ENCODE results near the gene B9D1.

B9D1 gene

DNA sequence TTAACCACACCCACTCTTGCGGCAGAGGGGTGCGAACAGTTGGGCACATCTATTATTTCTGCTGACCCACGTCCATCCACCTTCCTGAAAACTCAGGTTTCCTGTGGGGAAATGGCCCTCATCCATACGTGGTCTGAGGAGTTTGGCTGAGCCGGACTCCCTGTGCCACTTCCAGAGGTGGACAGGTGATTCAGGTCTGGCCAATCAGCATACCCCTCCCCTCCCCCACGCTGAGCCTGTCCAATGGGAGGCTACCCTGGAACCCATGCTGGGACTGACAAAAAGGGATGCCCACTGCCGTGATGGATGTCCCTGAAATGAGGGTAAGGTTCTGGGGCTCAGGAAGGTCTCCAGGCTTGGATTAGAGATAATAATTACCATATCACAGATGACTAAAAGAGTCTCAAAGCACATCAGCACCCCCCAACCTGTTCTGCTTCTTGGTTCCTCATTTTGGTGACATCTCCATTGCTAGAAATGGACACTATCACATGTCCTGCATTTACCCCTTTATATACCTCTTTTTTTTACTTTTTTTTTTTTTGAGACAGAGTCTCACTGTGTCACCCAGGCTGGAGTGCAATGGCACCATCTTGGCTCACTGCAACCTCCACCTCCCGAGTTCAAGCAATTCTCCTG is 10.5 kb upstream of the B9D1 start:
- DNase-seq, result no peak

DNA sequence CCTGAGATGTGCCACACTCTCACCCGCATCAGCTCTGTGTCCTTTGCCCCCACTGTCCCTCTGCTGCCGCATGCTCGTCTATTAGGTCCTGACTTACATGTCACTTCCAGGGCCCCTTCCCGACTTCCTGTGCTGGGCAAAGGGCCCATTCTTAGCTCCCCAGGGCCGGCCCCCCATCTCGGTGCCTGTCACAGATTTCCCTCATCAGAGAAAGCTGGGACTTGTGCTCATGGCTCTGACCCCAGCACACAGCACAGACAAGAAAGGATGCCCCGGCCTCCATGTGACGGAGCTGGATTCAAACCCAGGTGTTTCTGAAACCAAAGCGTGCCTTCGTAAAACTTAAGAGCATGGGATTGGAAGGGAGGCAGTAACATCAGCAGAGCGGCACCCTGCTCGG is 9.9 kb upstream of the B9D1 start:
- DNase-seq, result no peak

DNA sequence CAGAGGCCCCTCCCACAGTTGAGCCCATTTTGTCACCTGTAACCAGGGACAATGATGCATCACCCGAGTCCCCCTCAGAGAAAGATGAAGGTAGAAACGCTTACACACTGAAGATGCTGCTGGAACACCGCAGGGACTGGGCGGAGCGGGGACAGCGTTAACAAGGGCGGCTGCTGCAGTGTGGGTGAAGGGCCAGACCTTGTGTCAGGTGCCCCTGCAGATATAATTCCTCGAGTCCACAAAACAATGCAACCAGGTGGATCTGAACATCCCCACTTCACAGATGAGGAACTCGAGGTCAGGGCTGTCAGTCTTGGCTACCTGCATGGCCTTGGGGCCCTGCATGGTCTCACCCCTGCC is 9.5 kb upstream of the B9D1 start:
- no peak for DNase-seq

DNA sequence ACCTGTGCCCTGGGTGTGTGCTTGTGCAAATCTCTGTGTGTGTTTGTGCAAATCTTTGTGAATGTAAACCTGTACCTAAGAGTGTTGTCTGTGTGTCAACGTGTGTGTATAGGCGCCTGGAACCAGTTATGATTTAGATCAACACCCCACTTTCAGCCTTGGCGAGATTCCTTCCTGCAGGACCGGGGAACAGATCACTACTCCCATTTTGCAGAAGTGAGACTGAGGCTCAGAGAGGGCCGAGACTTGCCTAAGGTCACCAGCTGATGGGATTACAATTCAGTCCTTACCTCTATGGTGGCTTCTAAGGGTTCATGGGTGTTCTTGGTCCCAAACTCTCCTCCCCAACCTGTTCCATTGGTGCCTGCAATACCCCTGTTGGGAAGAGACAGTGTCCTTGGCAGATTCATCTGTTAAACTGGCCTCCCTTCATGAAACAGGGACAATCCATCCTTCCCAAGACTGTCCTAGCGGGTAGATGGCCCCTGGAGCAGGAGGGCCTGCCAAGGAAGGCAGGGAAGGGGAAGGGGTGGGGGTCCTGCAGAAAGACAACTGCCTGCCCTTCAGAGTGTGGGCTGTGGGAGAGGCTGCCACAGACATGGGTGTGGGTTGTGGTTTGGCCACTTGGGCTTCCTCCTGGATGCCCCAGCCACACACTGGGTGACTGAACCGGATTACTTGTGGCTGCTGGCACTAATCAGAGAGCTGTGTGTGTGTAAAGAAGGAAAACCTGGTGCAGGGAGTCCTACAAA is 8.9 kb upstream of the B9D1 start:
- DNase-seq, result peak; percentile 25

DNA sequence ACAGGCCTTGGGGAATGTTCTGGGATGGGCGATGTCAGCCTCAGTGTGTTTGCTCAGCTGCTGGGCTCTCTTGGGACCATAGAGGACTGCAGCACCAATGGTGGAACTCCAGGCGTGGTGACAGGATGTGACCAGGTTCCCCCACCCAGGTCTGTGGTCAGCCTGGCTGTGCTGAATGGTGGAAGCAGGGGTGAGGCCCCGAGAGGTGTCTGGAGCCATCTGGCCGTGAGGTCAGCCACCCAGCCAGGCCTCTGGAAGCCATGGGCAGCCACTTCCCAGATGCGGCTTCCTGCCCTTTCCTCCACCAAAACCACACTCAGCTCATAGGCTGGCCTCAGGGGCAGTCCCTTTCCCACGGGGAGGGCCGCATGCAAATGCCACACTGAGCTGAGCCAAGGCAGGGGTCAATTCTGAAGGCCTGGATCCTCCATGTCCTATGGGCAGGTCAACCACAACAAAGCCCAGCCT is 8.0 kb upstream of the B9D1 start:
- peak; percentile 62 for DNase-seq

DNA sequence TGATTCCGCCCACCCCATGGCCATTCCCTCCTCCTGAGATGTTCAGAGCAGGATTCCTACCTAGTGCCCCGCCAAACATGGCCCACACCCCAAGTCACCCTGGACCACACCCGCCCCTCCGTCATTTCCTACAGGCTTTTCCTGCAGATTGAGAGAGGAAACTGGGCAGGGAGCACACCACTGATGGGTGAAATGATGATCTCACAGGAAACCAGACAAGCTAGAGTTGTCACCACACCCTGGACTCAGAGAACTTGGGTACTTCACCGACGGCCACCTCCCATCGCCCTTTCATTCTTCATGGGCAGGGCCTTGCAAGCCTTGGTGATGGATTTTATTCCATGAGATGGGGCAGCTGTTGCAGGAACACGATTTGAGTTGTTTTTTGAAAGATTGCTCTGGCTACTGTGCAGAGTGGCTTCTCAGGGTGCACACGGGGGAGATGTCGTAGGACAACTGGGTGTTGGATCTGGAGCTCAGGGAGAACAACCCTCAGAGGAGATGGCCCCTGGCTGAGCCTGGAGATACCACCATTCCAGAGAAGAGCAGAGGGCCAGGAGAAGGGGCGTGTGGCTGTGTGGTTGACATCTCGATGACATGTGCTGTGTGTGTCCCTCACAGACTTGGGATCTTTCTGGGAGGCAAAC is 7.4 kb upstream of the B9D1 start:
- DNase-seq, result peak; percentile 67

DNA sequence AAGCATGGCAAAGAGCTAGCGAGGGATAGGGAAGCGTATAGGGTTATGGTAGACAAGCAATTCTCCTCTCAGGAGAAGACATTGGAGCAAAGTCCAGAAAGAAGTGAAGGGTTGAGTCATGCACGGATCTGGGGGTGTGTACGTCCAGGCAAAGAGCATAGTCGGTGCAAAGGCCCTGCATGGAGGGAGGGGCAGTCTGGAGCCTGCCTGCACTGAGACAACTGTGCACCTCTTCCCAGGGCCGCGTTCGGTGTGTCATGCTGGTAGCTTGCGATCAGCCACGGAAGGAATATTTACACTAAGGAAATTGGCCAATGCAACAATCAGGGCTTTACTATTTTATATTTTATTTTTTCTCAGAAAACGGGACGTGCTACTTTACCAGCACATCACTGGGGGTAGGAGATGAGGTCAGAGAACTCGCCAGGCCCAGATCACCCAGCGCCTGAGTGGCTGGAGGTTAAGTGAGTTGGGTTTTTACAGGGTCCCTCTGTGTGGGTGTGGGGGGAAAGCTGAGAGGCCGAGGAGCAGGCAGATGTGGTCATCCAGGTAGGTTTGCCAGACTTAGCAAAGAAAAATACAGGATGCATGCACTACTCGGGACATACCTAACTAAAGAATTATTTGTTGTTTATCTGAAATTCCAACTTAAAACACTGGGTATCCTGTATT is 6.7 kb upstream of the B9D1 start:
- no peak for DNase-seq

DNA sequence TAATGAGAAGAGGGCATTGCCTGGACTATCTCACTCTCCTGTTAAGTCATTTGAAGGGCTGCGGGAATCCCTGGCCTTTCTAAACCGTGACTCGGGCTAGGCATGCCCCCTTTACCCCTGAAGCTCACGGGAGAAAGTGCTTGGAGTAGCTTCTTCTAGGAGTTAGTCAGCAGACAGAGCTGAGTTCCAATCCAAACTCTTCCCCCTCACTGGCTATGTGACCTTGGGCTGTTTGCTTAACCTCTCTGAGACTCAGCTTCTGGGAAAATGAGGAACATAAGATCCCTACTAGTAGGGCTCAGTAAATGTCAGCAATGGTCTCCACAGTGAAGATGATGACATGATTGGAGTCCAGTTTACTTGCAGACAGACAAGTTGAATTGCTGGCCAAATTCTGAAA is 5.7 kb upstream of the B9D1 start:
- no peak for DNase-seq

DNA sequence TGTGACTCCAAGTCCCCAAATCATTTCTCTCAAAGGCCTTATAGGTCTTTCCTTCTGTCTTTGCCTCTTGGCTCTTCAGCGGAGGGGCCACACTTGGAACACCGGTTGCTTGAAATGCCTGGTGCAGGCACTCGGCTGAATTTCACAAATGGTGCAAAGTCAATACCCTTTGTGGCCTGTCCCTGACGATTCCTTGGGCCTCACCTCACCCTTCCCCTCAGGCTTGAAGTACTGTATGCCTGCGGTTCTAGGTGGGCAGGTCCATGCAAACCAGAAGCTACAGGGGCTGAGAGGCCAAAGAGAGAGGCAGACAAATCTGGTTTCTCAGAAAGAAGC is 4.1 kb upstream of the B9D1 start:
- no peak for DNase-seq

DNA sequence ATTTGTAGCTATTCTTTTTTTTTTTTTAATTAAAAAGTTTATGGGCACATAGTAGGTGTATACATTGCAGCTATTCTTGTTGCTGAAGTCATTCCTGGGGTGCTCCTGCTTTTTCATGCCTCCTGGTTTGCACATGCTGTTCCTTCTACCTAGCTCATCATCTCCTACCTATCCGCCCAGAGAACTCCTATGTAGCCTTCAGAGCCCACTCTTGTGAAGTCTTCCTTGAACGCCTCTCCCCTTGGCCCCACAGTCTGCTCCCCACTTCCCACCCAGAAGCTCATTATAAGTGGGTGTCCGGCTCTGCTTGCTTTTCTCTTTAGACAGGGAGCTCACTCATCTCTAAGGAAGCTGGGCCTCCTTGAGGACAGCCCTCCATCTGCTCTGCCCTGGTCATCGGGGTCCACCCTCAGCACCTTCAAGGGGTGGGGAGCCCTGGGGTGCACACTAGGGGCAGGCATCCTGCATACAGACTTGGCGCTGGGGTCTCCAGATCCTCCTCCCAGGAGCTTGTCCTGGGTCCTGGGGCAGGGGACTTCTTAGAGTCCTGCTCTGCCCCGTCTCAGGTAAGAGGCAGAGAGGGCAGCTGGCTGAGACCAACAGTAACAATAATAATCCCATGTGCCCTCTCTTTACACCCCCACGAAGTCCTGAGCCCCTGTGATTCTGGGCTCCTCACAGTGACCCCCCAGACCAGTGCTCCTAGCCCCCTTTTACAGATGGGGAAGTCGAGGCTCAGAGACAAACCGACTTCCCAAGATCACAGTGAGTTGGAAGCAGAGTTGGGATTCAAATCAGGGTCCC is 3.5 kb upstream of the B9D1 start:
- no peak for DNase-seq

DNA sequence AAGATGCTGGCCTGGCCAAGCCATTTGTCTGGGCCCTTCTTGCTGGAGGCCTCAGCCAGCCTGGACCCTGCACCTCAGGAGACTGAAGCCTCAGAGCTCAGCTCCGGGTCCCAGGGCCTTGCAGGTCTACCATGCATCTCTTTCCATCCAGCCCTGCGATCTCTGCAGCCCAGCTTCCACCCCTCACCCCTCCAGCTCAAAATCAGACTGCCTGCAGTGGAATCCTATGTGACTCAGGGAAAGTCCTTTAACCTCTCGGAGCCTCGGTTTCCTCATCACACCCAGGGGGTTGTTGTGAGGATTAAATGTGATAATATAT is 2.9 kb upstream of the B9D1 start:
- no peak for DNase-seq

DNA sequence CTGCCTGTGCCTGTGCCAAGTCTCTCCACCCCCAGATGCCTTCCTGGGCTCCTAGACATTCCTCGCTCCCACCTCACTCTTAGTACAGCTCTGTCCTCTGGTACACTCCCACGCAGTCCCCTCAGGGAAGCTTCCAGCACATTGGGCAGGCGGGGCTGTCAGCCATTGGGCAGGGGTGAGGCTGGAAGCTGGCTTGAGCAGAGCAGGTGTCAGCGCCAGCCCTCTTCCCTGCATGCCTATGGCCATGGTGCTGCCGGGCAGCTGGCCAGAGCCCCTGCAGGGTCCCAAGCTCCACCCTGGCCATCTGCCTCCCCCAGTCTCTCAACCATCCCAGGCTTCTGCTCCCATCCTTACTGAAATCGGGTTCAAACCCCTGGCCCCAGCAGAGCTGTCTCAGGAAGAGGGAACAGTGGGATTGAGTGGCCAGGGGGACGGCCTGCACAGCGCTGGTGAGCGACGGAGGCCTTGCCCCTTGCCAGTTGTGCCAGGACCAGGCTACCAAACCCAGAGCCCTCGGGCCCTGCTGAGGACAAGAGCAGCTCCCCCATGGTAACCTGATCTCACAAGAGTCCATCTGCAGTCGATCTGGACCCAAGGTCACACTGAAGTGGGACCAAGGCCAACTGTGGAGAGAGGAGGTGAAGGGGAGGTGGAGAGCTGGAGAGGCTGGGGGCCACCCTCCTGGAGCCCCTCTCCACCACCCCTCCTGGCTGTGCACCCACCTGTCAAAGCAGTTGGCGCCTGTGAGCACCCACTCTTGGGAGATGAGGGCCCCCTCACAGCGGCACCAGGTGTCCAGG is 2.4 kb upstream of the B9D1 start:
- no peak for DNase-seq

DNA sequence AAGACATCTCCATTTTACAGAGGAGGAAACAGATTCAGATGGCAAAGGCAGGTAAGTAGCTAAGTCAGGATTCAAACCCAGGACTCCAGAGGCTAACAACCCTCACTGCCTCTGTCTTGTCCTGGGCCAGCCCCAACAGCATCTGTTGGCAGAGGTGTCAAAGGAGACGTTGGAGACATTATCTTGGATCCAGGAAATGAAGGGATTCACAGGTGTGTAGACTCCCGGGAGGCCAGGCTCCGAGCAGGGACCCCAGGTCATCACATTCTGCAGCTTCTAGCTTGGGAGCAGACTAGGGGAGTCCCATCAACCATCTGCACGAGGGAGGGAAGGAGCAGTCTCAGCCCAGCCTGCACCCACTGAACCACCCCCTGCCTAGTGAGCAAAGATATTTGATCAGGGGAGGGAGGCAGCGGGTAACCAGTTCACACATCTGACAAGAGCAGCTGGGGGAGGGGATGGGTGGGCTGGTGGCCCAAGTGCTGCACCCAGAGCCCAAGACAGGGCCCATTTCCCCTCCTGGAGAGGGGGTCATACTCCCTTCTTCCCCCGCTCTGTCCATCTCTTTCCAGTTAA is 1.0 kb upstream of the B9D1 start:
- no peak for DNase-seq

DNA sequence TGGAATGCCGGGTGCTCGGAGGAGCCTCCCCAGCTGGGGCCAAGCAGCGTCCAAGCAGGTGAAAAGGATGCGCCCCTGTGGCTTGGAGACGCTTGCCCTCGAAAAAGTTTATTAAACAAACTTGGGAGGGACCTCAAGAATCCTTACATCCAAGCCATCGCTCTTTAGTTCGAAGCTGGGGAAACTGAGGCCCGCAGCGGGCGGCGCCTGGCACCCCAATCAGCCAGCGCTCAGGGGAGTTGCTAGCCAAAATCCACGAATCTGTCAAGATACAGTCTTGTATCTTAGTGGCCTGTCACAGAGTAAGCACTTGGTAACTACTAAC is 553 bp upstream of the B9D1 start:
- no peak for DNase-seq

DNA sequence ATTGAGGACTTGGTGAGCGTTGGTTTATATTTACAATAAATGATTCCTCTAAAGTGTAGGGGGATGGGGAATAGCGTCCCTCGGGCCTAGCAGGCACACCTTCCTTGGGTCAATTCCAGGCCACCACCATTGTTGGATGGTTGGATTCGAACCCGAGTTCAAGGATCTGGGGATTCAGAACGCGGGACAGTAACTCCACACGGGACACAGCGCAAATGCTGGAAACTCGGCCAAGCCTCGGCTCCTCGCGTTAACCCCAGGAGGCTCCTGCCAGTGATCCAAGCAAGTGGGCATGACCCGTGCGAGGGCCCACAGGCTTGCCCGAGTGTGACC is 613 bp downstream of the B9D1 start:
- DNase-seq, result no peak

DNA sequence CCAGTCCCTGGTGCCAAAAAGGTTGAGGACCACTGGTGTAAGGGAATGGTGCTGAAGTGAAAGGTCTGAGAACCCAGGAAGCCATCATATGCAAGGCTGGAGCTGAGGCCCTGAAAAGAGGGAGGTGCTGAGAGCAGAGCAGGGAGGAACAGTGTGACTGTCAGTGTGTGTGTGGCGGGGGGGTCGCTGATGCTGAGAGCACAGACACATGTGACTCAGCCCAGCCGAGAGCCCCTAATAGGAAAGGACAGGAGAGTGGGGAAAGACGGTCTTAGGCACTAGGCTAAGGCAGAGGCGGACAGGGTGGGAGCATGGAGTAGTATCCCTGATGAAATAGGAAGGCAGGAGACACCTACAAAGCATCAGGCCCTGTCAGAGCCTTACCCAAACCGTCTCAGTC is 1.2 kb downstream of the B9D1 start:
- DNase-seq, result no peak

DNA sequence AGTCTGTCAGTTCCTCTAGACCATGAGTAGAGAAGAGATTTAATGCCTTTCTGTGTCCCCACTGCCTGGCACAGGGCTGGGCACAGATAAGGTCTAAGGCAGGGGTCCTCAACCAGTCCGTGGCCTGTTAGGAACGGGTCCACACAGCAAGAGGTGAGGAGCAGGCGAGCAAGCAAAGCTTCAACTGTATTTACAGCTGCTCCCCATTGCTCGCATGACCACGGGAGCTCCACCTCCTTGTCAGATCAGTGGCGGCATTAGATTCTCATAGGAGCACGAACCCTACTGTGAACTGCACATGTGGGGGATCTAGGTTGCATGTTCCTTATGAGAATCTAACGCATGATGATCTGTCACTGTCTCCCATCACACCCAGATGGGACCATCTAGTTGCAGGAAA is 1.8 kb downstream of the B9D1 start:
- DNase-seq, result no peak

DNA sequence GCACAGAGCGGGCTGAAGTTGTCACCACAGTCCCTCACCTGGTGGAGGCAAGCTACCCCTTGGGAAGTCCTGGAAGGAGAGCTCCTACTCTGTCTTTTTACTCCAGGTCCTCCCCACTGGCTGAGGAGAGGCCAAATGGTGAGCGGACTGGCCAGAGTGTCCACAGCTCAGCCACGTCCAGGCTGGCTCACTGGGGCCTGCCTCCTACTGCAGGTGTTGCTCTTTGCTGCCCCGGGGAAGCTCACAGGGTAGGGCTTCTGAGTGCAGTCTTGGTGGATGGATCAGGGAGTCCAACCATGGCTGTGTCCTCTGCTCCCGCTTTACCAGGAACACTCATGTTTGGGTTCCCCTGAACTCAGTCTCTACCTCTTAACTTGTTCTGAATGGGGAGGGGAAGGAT is 2.7 kb downstream of the B9D1 start:
- DNase-seq, result no peak

DNA sequence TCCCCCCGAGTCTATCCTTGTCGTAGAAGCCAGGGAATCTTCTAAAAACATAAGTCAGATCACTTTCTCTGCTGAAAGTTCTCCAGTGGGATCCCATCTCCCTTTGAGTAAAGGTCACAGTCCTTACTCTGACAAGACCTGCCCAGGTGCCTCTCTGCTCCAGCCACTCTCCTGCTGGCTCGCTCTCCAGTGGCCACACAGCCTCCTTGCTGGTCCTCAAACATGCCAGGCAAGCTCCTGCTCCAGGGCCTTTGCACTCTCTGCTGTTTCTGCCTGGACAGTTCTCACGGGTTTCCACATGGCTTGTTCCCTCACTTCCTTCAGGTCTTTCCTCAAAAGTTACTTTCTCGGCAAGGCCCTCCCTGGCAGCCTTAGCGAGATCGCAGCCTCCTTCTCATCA is 3.4 kb downstream of the B9D1 start:
- DNase-seq, result no peak

DNA sequence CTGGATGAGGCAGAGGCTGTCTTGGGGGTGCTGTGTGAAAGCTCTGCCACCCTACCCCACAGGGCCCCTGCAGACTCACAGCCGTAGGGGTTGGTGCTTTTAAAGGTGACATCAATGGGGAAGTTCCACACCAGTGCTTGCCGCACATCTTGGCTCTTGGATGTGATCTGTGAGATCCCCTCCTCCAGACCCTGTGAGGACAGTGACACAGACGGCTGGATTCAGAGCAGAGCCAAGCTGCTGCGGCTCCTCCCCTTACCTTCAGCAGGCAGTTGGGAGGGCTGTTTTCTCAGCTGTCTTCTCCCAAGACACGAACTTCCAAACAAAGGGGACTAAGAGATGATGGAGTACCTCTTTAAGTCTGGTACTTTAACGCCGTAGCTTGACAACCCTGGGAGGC is 4.8 kb downstream of the B9D1 start:
- DNase-seq, result no peak

DNA sequence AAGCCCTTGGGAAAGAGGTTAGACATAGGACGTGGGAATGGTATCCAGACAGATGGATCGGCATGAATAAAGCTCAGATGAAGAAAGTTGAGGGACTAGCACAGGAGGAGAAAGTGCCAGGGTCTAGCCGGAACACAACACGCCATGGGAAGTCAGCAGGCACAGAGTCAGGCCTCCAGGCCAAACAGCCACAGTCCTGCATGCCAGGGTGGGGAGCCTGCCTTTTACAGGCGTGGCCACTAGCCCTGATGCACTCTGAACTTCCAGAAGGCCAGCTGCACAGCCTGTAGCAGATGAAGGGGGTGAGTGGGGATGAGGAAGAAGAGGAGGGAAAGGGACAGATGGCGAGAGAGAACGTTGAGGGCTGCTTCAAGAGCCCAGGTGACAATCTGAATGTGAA is 5.2 kb downstream of the B9D1 start:
- DNase-seq, result no peak

DNA sequence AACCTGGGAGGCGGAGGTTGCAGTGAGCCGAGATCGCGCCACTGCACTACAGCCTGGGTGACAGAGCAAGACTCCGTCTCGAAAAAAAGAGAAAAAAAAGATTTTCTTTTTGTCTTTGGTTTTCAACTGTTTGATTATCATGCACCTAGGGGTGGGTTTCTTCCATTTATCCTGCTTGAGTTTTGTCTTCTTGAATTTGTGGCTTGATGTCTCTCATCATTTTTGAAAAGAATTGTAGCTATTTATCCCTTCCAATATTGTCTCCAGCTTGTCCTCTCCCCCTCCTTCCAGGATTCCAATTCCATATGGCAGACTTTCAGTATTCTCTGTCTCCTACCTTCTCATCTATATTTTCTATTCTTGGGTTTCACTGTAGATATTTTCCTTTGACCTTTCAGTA is 7.8 kb downstream of the B9D1 start:
- no peak for DNase-seq
